Large intestine (tissue), 3 donors: ENCODE measurements around the gene RETREG1. TPM values are rescaled to one million over a fixed set of nuclear protein-coding genes. Genes with fewer than 3 reads are reported as not detected.

Experiments used
- DNase-seq, 2 donors: peaks; one replicate each; pipeline versions ENCODE4 v3.0.0 to v3.0.0-alpha.2; 2013
- H3K27ac ChIP-seq: one replicate; pipeline ENCODE4 v1.5.1; 2013; ENCODE audit warnings: low read length
- H3K27me3 ChIP-seq: 2 replicates; pipeline ENCODE4 v1.6.1; 2013; ENCODE audit warnings: low read length; ENCODE audit not compliant: control insufficient read depth, insufficient read depth
- H3K36me3 ChIP-seq: 2 replicates; pipeline ENCODE4 v1.6.1; 2013; ENCODE audit warnings: low read length; ENCODE audit not compliant: control insufficient read depth, insufficient read depth
- H3K4me1 ChIP-seq: one replicate; pipeline ENCODE4 v1.6.1; 2013; ENCODE audit warnings: low read length; ENCODE audit not compliant: control insufficient read depth, insufficient read depth
- H3K4me3 ChIP-seq: one replicate; pipeline ENCODE4 v1.5.1; 2013; ENCODE audit warnings: low read length
- H3K9me3 ChIP-seq: one replicate; pipeline ENCODE4 v1.6.1; 2013; ENCODE audit warnings: mild to moderate bottlenecking, low read depth, low read length, moderate library complexity; ENCODE audit not compliant: control insufficient read depth
- WGBS: methylation state at CpG from one replicate; pipeline ENCODE4 v1.1.5; 2013; ENCODE audit warnings: low lambda C conversion rate; ENCODE audit not compliant: insufficient coverage; 5-methylcytosine and 5-hydroxymethylcytosine counted together
- polyA plus RNA-seq: library from polyadenylated mRNA; unstranded; fragments of 120-200 nt; gene quantifications from one replicate; pipeline ENCODE4 v1.2.1, GENCODE V29; 2013

The RETREG1 gene
- polyA plus RNA-seq, 1 donor, result 27.0 TPM

GRCh38 chr5:16431490-16431889 is 185.3 kb downstream of the RETREG1 start:
- DNase-seq, result no peak
- Histone ChIP-seq H3K4me1 (no peaks in the 10 kb centered on the region), H3K27me3 (peaks cover 7% of the 10 kb centered on the region), H3K36me3 (no peaks in the 10 kb centered on the region), H3K27ac (no peak overlapping the region), H3K9me3 (peaks cover 3% of the 10 kb centered on the region), H3K4me3 (no peak overlapping the region)
- WGBS, result 80% methylated on average over 1 of the region's 2 CpGs

- H3K27ac ChIP-seq, result no peak overlapping the region
- H3K4me3 ChIP-seq, result no peak overlapping the region
- WGBS, result 71% methylated on average over 1 of the region's 7 CpGs
- DNase-seq, result no peak
- no peaks in the 10 kb centered on the region for H3K9me3 ChIP-seq
- no peaks in the 10 kb centered on the region for H3K36me3 ChIP-seq
- no peaks in the 10 kb centered on the region for H3K4me1 ChIP-seq
- H3K27me3 ChIP-seq, result peaks cover 7% of the 10 kb centered on the region
Observed at GRCh38 chr5:16430349-16431089, 186.3 kb downstream of the RETREG1 start.

- Histone ChIP-seq H3K4me1 (no peaks in the 10 kb centered on the region), H3K27ac (no peak overlapping the region), H3K4me3 (no peak overlapping the region), H3K27me3 (peaks cover 7% of the 10 kb centered on the region), H3K36me3 (no peaks in the 10 kb centered on the region), H3K9me3 (no peaks in the 10 kb centered on the region)
- WGBS, result 100% methylated on average over 1 of the region's 4 CpGs
- no peak for DNase-seq
Observed at GRCh38 chr5:16428359-16428758, 188.4 kb downstream of the RETREG1 start.

- no CpG with 5 or more reads among the region's 11 CpGs for WGBS
- Histone ChIP-seq H3K27ac (no peak overlapping the region), H3K9me3 (no peaks in the 10 kb centered on the region), H3K4me3 (no peak overlapping the region), H3K36me3 (no peaks in the 10 kb centered on the region), H3K4me1 (no peaks in the 10 kb centered on the region), H3K27me3 (peaks cover 7% of the 10 kb centered on the region)
- no peak for DNase-seq
Observed at GRCh38 chr5:16427587-16427986, 189.2 kb downstream of the RETREG1 start.

Other genes with a start within 250 kb of the RETREG1 start
- gene ZNF622, start 151.2 kb downstream of the RETREG1 start, polyA plus RNA-seq, result 32.1 TPM